GM18868 (cell line): ENCODE data around the gene SPEM2.

Source experiments
- ATAC-seq: cut with Tn5 transposase; IDR thresholded peaks from one replicate; pipeline ENCODE4 v1.9.1; 2021; ENCODE audit warnings: mild to moderate bottlenecking, moderate library complexity; ENCODE audit not compliant: unreplicated experiment

Gene SPEM2

DNA sequence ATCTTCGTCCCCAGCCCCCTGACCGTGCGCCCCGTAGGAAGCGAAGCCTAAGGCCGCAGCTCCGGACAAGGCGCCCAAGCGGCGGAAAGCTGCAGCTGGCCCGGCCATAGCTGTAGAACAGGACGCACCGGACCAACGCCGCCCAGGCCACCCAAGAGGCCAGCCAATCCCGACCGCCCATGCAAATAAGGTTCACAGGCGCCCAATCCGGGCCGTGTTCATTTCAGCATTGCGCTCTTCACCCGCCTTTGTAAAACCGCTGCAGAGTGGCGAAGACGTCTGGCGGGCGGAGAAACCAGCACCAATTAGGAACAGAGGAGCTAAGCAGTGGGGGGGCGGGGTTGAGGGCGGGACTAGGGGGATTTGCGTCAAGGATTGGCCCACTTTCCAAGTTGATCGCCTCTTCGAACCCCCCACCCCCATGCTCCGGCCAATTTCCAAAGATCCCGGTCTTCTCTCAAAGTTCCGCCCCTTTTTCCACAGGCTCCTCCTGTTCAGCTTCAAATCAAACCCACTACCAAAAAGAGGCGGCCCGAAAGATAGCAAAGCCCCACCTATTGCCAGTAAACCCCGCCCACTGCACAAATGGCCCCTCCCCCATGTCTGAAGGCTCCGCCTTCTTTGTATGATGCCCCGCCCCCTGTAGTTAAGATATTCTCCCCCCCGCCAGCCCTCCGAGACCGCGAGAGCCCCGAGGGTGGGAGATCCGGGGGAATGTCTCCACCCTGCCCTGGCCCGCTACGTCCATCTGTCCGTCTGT is 21.3 kb upstream of the SPEM2 start, which contains the start of gene TMEM256:
TMEM256 (minus strand) TSS at position 121 of the 760 bp plus-strand sequence; CDS start at position 108, 13 bp downstream.
- ATAC-seq, result peak; percentile 94

DNA sequence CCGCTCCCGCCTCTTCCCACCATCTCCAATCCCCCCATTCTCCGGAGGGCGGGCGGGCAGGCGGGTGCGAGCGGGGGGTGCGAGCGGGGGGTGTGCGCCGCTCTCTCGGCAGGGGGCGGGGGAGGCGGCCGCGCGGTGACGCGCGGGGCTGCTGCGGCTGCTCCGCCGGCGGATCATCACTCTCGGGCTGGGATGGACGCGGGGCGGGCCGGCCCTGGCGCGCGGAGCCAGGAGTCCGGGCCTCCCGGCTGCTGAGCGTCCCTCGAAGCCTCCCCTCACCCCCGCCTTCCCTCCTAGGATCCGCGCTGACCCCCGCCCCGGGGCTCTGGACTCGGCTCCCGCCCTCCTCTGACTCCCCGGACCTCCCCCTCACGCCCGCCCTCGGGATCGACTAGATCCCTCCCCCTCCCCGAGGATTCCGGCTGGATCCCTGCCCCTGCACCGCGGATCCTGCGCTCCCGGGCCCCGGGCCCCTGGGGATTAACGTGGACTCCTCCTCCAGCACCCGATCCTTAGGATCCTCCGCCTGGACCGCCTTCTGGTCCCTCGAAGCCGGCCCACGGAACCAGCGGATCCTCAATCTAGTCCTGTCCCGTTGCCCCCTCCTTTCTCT is 20.6 kb upstream of the SPEM2 start:
- ATAC-seq, result no peak

DNA sequence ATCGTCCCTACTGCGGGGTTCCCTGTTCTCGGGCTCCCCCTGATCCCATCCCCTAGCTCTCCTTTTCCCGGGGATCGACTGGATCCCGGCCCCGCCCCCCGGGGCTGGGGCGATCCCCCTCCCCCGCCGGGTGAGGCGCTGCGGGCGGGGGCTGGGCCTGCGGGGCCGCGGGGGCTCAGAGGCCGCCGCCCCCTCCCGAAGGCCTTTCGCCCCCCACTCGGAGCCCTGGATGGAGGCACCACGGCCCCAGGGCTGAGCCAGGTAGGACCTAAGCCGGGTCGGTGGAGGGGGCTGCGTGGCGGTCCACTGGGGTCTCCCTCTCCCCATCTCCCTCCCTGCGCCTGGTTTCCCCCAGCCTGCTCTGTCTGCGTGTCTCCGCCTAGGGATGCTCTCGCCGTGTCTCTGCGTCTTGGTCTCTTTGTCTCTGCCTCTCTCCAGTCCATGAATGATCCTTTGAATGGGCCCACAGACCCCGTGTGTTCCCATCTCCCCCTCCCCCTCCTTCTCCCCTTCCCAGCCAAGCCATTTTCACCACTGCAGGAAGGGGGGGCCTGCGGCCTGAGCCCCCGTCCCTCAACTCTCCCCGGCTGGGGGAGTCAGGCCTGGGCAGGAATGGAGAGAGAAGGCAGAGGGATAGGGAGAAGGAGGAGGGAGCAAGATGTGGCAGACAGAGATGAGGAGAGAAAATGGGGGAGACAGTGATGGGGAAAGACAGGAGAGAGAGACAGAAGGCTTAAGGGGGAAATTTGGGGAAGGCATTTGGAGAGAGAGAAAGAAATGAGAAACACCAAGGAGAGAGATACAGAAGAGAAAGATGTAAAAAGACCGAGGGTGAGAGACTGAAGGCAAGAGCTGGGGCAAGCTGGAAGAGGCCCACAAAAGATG is 19.8 kb upstream of the SPEM2 start:
- no peak for ATAC-seq

DNA sequence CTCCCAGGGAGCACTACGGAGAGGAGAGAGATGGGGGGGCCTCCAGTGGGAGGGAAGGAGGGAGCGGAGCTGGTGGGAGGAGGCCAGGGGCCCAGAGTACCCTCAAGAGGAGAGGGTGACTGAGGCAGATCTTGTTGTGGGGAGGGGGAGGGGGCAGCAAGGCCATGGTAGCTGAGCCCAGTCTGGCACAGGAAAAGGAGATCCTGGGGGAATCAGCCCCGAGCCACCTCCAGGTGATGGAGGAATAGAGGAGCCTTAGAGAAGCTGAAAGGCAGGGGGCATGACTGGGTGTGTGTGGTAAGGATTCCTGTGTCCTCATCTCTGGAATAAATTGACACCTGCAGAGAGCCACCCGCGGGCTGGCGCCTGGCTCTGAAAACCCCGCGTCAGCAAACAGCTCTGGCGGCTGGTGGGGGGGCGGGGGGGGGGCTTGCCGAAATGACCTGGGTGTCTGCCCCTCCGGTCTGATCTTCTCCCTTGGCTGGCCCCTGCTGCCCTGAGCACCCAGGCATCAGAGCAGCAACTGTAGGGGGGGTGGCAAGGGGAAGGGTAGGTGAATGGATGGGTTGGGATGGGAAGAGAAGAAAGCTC is 19.1 kb upstream of the SPEM2 start:
- ATAC-seq, result no peak

DNA sequence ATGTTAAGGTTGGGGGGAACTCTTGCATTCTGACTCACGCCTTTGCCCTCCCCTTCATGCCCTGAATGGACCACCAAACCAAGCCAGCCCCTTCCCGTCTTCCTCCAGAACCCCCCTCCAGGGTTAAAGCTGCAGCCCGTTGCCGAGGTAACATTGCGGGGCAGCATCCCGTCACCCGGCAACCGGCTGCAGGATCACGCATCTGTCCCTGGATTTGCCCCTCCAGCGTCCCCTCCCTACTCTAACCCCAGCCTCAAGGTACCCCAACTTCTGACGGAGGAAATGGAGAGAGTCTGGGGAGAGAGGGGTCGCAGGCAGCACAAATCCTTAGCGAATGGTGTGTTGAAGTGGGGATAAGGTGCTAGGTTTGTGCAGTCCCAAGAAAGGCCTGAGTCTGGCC is 18.3 kb upstream of the SPEM2 start:
- no peak for ATAC-seq

DNA sequence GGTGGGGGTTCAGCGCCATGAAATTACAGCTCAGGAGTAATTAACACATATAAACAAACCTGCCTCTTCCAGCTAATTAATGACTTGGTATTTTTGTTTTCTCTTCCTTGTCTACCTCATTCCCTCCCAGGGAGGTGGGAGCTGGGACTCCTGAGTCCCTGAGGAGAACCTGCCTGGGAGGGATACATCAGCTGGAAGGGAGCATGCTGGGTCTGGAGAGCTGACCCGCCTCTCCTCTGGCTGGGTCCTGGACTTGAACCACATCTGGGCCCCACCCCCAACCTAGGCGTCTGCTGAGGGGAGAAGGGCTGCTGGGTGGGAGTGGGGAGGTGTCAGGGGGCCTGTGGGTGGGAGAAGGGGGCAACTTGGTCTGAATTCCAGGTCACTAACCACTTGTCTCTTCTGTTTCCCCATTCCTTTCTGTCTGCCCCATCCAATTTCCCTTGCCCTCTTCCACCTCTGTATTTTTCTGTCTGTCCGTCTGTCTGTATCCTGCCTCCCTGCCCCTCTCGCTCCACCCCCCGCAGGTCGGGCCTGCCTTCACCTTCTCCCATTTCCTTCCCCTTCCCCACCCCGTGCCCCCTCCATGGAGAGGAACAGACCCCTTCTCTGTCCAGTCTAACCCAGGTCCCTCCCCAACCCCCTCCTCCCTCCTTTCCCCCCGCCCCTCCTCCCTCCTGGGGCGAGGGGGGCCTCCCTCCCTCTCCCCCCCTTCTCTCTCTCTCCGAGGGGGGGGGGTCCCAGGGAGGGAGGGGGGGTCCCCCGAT is 17.7 kb upstream of the SPEM2 start, which contains the start of gene NLGN2:
NLGN2 (plus strand) TSS at position 361 of the 767 bp plus-strand sequence. CDS start 411 bp downstream, outside the sequence.
- ATAC-seq, result no peak

DNA sequence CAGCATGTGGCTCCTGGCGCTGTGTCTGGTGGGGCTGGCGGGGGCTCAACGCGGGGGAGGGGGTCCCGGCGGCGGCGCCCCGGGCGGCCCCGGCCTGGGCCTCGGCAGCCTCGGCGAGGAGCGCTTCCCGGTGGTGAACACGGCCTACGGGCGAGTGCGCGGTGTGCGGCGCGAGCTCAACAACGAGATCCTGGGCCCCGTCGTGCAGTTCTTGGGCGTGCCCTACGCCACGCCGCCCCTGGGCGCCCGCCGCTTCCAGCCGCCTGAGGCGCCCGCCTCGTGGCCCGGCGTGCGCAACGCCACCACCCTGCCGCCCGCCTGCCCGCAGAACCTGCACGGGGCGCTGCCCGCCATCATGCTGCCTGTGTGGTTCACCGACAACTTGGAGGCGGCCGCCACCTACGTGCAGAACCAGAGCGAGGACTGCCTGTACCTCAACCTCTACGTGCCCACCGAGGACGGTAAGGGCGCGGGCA is 17.1 kb upstream of the SPEM2 start:
- no peak for ATAC-seq

DNA sequence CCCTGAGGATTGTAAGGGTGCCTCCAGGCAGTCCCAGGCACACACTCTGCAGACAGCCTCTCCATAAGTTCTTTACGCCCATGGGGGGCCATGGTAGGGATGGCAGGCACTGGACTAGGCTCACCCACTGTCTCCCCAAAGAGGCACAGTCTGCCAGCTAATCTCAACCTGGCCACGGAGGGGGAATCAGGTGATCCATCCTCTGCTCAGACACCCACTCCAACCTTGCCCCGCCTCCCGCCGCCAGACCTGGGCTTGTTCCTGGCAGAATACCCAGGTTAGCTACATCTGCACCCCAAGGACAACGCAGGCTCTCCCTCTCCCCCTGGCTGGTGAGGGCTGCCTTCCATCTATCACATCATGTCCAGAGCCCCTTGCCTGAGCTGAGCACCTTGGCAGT is 16.6 kb upstream of the SPEM2 start:
- ATAC-seq, result no peak

DNA sequence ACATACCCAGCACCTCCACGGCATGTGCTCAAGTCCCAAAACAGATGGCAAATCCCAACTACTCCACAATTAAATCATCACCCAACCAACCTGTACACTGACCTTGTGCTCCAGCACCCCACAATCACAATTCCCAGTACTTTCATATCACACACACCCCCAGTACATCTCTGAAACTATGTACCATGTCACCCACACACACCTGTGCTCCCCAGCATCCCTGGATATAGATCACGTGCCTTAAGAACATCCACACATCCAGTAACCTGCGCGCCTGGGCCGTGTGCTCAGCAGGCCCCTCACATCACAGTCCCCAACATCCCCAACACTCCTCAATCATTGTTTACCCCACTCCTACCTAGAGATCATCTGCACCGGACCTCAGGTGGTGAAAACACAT is 15.7 kb upstream of the SPEM2 start:
- ATAC-seq, result no peak

DNA sequence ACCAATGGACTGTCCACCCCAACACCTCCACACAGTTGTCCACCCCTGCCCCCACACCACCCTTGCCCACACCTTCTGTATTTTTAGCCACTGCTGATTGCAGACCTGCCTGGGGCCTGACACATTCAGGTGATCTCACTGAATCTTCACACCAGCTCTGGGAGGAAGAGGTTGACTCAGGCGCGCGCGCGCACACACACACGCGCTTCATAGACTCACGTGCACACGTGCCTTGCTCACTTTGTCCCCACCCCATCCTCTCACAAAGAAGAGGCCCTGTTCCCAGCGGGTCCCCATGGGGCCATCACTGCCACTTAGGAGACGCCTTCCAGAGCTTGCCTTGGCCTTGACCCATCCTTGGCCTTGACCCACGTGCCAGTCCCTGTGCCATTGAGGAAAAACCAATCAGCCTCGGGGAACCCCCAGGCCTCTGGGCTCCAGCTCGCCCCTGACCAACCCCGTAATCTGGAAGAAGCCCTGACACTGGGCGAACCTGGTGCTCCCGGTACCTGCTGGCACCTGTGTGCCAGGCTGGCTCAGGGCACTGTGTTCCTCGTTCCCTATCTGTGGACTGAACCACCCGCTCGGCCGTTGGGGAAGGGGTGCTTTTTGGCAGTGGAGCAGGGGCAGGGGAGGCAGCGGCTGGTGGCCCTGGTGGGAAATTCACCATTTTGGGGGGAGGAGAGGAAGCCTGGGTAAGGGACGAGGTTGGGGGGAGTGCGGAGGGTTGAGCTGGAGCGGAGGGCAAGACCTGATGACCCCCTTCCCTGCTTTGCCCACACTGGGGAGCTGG is 14.6 kb upstream of the SPEM2 start:
- ATAC-seq, result no peak

DNA sequence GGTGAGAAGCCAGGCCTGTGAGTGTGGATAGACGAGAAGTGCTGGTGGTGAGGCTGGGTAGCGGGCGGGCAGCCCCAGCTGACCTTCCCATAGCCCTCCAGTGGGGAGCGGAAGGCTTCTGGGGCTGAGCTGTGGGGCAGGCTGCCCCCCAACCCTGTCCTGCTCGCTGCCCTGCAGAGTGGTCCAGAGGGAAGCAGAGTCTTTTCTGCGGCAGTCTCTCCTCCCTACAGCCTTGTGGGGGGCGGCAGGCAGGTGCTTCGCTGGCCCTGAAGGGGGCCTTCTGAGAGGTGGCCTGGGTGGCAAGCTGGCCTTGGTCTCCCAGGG is 14.0 kb upstream of the SPEM2 start:
- no peak for ATAC-seq

DNA sequence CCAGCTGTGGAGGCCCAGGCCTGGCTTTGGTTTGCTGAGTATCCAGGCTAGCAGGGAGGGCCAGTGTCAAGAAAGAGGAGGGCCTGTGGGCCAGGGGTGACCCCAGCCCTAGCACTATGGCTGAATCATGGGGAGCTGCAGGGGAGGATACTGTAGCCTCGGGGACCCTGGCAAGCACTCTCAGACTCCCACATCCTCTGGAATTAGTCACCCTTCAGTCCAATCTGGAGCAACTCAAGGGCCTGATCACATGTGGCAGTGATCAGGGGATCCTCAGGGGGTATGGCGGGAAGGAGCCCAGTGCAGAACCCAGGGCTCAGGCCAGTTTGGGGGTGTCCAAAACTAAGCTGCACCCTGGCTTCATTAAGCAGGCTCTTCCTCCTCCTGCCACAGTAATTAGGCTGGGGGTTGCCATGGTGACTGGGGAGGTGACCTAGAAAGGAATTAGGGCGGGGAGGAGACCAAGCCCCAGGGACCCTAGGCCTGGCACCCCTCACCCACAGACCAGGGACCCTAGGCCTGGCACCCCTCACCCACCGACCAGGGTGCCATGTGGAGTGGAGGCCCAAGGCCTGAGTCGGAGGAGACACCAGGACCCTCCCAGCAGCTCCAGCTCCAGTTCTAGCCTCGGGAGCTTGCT is 11.9 kb upstream of the SPEM2 start:
- no peak for ATAC-seq

DNA sequence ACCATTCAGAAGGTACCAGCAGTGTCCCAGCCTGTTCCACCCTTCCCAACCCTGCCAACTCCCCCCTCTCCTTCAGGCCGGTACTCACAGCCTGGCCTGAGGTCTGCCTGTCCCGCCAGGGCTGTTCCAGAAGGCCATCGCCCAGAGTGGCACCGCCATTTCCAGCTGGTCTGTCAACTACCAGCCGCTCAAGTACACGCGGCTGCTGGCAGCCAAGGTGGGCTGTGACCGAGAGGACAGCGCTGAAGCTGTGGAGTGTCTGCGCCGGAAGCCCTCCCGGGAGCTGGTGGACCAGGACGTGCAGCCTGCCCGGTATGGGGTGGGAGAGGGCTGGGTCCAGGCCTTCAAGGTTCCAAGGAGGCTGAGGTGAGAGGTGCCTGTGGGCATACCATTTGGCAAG is 10.6 kb upstream of the SPEM2 start:
- no peak for ATAC-seq

DNA sequence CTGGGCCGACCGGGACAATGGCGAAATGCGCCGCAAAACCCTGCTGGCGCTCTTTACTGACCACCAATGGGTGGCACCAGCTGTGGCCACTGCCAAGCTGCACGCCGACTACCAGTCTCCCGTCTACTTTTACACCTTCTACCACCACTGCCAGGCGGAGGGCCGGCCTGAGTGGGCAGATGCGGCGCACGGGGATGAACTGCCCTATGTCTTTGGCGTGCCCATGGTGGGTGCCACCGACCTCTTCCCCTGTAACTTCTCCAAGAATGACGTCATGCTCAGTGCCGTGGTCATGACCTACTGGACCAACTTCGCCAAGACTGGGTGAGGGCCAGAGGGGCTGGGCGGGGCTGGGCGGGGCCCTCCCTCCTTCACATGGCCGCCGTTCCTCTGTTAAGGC is 9.6 kb upstream of the SPEM2 start:
- ATAC-seq, result no peak

DNA sequence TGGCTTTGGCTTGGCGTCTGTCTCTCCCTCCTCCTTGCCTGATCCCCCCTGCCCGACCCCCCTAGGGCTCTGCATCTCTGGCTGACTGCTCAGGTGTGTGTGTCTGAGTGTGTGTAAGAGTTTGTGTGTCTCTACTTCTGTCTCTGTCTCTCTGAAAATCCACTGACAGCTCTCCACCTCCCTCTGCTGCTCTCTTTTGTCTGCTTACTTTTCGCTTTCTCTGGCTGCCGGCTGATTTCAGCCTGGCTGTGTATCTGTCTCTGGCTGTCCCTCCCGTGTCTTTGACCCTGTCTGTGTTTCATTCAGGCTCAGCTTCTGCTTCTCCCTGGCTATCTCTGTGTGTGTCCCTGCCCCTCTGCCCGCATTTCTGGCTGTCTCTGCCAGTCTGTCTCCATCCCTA is 9.1 kb upstream of the SPEM2 start:
- no peak for ATAC-seq

DNA sequence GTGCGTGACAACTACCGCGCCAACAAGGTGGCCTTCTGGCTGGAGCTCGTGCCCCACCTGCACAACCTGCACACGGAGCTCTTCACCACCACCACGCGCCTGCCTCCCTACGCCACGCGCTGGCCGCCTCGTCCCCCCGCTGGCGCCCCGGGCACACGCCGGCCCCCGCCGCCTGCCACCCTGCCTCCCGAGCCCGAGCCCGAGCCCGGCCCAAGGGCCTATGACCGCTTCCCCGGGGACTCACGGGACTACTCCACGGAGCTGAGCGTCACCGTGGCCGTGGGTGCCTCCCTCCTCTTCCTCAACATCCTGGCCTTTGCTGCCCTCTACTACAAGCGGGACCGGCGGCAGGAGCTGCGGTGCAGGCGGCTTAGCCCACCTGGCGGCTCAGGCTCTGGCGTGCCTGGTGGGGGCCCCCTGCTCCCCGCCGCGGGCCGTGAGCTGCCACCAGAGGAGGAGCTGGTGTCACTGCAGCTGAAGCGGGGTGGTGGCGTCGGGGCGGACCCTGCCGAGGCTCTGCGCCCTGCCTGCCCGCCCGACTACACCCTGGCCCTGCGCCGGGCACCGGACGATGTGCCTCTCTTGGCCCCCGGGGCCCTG is 8.3 kb upstream of the SPEM2 start:
- ATAC-seq, result no peak

DNA sequence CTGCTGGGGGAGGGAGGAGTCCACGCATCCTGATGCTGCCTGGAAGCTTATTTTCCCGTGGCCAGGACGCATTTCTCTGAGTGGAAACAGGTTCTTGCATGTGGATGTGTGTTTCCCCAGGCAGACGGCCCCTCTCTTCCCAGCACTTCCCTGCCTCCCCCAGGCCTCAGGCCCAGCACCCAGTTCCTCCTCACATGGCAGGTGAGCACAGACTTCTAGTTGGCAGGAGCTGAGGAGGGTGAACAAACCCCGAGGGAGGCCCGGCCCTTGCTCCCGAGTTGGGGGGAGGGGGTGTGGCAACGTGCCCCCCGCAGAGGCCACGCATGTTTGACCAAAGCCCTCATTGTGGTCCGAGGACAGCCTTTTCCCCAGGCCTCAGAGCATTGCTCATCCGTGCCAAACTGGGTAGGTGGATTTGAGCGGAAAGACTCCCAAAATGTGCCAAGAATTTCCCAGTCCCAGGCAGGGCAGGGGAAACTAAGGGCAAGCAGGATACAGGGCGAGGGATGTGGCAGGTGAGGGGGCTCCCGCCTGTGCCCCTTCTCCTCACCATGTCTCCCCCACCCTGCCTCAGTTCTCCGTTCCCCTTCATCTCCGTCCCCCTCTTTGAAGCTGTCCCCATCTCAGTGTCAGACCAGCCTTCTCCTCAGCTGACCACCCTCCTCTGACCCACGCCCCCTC is 6.8 kb upstream of the SPEM2 start:
- ATAC-seq, result no peak
